Astrocyte of the spinal cord (primary cell): Measurements from ENCODE around the gene SLC5A10.
A peak's percentile ranks its signal among the peaks of the same experiment; 100 is the strongest.

Experiments
- DNase-seq: peaks from one replicate; pipeline ENCODE4 v3.0.0; 2011; ENCODE audit warnings: low read depth, low spot score
- H3K4me3 ChIP-seq: 2 replicates; pipeline ENCODE4 v1.5.1; 2011; ENCODE audit warnings: low read depth, mild to moderate bottlenecking, low read length, moderate library complexity
- CTCF ChIP-seq: IDR thresholded peaks from 2 replicates; pipeline ENCODE4 v1.5.1; 2012; ENCODE audit warnings: low read depth, mild to moderate bottlenecking, low read length, inconsistent platforms
- in situ Hi-C: cut with HindIII; loops from 2 replicates; pipeline ENCODE4 v1.10.0; 2017; ENCODE audit warnings: low sequenced_read_pairs

Gene SLC5A10

GRCh38 chr17:18968345-18968744 is 16.4 kb downstream of the SLC5A10 start:
- in situ Hi-C loops, result no loop called here

GRCh38 chr17:18968945-18969887 is 17.3 kb downstream of the SLC5A10 start:
- in situ Hi-C loops, result no loop called here
- H3K4me3 ChIP-seq, result no peak overlapping the region
- peak; percentile 12 for DNase-seq
- no peak for TF ChIP-seq CTCF

More at GRCh38 chr17:18968345-18968744, 16.4 kb downstream of the SLC5A10 start:
- DNase-seq, result no peak
- H3K4me3 ChIP-seq, result no peak overlapping the region
- no peak for TF ChIP-seq CTCF

- H3K4me3 ChIP-seq, result no peak overlapping the region
- DNase-seq, result no peak
- no peak for TF ChIP-seq CTCF
- in situ Hi-C loops, result no loop called here
These were observed 18.9 kb downstream of the SLC5A10 start for GRCh38 chr17:18970582-18971480.

- in situ Hi-C loops, result no loop called here
- TF ChIP-seq CTCF, result no peak
- no peak overlapping the region for H3K4me3 ChIP-seq
- DNase-seq, result no peak
These were observed 19.8 kb downstream of the SLC5A10 start for GRCh38 chr17:18971801-18972200.

GRCh38 chr17:18974407-18975149 is 22.6 kb downstream of the SLC5A10 start:
- H3K4me3 ChIP-seq, result no peak overlapping the region
- no peak for DNase-seq
- no peak for TF ChIP-seq CTCF
- in situ Hi-C loops, result no loop called here

GRCh38 chr17:18975597-18975996 is 23.6 kb downstream of the SLC5A10 start:
- H3K4me3 ChIP-seq, result no peak overlapping the region
- in situ Hi-C loops, result no loop called here
- DNase-seq, result no peak
- TF ChIP-seq CTCF, result no peak
